Glomerular visceral epithelial cell (primary cell): ENCODE measurements around the gene ICAM4.

ENCODE experiments used
- DNase-seq: peaks from one replicate; pipeline ENCODE4 v3.0.0-alpha.2; 2016; ENCODE audit errors: extremely low spot score

The ICAM4 gene

DNA sequence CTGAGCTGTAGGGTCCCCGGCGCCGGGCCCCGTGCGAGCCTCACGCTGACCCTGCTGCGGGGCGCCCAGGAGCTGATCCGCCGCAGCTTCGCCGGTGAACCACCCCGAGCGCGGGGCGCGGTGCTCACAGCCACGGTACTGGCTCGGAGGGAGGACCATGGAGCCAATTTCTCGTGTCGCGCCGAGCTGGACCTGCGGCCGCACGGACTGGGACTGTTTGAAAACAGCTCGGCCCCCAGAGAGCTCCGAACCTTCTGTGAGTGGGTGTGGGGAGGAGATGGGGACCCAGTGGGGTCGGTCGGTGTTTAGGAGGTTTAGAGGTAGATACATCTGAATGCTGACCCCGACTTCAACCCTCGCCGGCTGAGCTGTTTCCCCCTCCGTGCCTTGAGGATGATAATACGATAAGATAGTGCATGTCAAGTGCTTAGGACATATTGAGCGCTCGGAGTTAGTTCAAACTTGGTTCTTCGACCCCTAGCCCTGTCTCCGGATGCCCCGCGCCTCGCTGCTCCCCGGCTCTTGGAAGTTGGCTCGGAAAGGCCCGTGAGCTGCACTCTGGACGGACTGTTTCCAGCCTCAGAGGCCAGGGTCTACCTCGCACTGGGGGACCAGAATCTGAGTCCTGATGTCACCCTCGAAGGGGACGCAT is 4.9 kb downstream of the ICAM4 start:
- DNase-seq: no peak

DNA sequence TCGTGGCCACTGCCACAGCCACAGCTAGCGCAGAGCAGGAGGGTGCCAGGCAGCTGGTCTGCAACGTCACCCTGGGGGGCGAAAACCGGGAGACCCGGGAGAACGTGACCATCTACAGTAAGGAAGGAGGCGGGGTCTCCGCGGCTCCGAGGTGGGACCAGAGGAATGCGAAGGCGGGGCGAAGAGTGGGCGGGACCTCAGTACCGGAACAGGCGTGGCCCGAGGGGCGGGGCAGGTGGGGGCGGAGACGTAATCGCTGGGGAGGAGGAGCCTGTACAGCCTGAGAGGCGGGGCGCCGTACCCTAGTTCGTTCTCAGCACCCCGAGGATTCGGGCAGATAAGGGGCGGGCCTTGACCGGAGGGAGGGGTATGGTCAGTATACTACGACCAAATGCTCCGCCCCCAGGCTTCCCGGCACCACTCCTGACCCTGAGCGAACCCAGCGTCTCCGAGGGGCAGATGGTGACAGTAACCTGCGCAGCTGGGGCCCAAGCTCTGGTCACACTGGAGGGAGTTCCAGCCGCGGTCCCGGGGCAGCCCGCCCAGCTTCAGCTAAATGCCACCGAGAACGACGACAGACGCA is 5.5 kb downstream of the ICAM4 start:
- DNase-seq: peak; percentile 85

DNA sequence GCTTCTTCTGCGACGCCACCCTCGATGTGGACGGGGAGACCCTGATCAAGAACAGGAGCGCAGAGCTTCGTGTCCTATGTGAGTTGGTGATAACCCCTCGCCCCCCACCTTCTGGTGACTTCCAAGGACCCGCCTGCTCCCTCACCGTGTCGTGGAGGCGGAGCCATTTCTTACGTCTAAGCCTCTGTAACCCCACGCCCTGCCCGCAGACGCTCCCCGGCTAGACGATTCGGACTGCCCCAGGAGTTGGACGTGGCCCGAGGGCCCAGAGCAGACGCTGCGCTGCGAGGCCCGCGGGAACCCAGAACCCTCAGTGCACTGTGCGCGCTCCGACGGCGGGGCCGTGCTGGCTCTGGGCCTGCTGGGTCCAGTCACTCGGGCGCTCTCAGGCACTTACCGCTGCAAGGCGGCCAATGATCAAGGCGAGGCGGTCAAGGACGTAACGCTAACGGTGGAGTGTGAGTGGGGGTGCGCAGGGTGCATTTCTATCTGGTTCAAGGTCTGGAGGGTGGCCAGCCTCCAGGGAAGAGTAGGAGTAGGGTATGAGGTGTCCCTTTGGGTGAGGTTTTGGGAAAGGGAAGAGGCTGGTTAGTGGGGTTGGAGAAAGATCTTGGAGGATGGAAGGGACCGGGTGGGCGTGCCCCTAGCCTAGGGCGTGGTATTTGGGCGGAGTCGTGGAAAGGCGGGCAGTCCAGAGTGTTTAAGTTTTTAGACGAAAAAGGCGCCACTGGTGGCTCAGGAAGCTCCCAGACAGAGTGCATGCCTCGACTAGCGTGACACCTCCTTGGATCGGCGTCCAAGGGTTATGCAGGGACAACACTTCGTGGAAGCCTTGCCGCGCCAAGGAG is 6.3 kb downstream of the ICAM4 start:
- no peak for DNase-seq

DNA sequence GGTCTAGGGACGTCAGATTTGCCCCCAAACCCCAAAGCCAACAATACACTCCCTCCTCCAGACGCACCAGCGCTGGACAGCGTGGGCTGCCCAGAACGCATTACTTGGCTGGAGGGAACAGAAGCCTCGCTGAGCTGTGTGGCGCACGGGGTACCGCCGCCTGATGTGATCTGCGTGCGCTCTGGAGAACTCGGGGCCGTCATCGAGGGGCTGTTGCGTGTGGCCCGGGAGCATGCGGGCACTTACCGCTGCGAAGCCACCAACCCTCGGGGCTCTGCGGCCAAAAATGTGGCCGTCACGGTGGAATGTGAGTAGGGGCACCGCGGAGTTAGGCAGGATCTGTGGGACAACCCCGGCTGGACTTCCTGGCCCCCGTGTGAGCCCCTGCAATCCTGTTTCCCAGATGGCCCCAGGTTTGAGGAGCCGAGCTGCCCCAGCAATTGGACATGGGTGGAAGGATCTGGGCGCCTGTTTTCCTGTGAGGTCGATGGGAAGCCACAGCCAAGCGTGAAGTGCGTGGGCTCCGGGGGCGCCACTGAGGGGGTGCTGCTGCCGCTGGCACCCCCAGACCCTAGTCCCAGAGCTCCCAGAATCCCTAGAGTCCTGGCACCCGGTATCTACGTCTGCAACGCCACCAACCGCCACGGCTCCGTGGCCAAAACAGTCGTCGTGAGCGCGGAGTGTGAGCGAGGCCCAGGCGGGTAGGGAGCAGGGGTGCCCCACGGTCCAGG is 7.0 kb downstream of the ICAM4 start:
- DNase-seq: no peak

DNA sequence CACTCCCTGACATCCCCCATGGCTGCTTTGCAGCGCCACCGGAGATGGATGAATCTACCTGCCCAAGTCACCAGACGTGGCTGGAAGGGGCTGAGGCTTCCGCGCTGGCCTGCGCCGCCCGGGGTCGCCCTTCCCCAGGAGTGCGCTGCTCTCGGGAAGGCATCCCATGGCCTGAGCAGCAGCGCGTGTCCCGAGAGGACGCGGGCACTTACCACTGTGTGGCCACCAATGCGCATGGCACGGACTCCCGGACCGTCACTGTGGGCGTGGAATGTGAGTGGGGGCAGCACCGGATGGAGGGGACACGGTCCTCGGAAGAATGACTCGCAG is 7.6 kb downstream of the ICAM4 start:
- DNase-seq: no peak

DNA sequence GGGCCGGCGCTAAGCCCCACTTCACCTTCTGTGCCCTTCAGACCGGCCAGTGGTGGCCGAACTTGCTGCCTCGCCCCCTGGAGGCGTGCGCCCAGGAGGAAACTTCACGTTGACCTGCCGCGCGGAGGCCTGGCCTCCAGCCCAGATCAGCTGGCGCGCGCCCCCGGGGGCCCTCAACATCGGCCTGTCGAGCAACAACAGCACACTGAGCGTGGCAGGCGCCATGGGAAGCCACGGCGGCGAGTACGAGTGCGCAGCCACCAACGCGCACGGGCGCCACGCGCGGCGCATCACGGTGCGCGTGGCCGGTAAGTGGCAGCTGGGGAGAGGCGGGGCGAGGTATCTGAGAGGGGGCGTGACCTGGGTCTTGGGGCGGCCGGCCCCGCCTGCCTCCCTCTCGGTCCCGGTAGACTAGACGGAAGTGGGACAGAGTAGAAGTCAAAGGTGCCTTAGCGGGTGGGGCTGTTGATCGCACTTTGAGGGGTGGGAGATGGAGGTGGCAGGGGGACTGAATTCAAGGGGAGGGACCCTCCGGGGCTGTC is 8.6 kb downstream of the ICAM4 start:
- no peak for DNase-seq

DNA sequence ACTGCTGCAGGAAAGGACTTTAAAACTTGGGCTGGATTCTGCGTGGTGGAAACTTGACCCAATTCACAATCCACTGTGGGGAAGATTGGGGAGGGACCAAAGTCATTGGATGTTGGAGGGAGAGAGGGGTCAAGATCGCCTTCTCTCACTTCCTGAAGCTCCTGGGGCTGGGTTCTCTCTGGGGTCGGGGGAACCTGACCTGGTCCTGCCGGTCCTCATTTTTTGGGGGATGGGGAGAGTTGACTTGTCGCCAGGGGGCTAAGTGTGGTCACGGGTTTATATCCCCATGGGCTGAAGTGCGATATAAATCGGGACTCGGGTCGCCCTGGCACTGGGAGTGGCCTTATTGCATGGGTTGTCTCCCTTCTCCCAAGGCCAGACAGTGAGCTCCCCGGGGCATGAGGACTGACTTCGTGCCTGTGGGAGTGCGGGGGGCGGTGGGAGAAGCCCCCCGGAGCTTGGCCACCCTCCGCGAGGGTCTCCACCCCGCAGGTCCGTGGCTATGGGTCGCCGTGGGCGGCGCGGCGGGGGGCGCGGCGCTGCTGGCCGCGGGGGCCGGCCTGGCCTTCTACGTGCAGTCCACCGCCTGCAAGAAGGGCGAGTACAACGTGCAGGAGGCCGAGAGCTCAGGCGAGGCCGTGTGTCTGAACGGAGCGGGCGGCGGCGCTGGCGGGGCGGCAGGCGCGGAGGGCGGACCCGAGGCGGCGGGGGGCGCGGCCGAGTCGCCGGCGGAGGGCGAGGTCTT is 9.3 kb downstream of the ICAM4 start:
- DNase-seq: no peak

DNA sequence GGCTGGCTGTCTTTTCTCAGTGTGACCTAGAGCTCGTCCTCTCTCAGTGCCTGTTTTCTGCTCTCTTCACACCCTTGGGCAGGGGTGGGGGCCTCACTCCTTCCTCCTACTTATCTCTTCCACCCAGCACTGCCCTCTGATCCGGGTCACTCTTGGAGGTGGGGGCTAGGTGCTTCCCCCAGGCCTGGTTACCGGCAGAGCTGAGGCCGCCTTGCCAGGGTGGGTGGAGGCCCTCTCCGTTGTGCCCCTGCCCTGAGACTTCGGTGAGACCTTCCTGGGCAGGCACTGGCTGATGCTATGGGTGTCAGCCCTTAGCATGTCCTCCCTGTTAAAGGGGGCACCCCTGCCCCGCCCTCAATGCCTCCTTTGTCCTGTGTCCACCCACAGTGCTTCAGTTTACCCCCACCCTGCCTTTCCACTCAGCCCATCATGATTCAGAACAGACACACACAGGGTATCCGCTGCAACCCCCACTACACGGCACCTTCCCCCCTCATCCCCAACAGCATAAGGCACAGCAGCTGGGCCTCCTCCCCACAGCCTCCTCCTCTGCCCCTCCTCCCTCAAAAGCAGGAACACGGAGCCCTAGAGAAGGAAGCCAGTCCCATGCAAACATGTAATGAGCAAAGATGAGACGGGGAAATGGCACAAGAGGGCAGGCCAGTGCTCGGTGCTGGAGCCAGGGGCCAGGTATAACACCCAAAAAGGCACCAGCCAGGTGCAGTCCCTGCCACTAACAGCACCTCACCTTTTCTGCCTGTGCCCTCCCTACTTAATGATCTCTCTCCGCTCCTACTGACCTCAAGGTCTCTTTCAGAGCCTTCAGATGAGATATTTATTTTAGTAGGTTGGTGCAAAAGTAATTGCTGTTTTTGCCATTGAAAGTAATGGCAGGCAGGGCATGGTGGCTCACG is 13.0 kb downstream of the ICAM4 start:
- DNase-seq: no peak

DNA sequence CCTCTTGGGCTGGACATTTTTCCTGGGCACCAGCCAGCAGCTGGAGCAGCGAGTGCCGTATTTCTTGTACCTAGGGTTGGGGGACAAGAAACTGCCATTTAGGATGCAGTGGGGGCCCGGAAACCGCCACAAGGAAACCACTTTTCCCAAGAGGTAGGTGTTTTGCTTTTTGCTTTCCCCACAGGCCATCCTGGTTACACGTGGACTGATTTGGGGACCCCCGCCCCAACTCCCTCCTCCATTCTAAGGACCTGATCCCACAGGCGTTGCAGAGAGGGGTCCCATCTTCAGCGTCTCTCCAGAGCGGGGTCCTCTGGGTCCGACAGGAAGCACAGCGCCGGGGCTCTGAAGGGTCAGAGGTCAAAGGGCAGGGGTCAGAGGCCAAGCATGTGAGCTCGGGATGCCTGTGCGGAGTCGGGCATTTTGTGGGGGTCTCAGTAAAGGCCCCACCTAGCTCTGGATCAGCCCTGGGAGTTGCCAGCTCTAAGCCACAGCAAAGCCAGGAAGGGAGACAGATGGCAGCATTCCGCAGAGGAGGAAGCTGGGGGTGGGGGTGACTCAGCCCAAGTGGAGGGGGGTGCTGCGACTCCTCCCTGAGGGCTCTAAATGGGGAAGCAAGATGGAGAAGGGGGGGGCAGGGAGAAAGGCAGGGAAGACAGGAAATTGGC is 18.5 kb downstream of the ICAM4 start:
- DNase-seq: no peak

DNA sequence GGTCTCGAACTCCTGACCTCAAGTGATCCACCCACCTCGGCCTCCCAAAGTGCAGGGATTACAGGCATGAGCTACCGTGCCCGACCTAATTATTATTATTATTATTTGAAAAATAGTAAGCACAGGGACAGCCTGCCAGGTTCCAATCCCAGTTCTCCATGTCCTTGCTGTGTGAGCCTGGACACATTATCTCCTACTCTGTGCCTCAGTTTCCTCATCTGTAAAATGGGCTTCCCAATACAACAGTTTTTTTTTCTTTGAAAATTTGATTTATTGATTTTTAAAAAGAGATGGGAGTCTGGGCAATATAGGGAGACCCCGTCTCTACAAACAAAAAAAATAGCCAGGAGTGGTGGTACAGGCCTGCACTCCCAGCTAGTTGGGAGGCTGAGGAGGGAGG is 19.6 kb downstream of the ICAM4 start:
- DNase-seq: no peak

DNA sequence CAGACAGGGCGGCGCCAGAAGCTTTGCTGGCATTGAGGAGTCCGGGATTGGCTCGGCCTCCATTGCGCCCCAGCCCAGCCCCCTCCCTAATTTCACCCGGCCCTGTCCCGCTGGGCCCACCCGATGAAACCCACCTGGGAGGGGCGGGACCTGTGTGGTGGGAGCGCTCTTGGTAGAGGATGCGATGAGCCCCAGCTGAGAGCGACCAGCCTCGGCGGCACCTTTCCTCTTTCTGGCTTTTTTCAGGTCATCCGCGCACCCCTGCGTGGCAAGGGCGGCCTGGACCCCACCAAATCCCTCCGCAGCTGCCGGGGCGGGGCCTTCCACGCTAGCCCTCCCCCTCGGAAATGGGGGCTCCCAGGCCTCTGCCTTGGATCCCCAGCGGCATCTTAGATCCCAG is 22.7 kb downstream of the ICAM4 start, which contains the start of gene ZGLP1:
Gene ZGLP1 (minus strand): TSS at position 393 of the 400 bp plus-strand sequence.
- no peak for DNase-seq

DNA sequence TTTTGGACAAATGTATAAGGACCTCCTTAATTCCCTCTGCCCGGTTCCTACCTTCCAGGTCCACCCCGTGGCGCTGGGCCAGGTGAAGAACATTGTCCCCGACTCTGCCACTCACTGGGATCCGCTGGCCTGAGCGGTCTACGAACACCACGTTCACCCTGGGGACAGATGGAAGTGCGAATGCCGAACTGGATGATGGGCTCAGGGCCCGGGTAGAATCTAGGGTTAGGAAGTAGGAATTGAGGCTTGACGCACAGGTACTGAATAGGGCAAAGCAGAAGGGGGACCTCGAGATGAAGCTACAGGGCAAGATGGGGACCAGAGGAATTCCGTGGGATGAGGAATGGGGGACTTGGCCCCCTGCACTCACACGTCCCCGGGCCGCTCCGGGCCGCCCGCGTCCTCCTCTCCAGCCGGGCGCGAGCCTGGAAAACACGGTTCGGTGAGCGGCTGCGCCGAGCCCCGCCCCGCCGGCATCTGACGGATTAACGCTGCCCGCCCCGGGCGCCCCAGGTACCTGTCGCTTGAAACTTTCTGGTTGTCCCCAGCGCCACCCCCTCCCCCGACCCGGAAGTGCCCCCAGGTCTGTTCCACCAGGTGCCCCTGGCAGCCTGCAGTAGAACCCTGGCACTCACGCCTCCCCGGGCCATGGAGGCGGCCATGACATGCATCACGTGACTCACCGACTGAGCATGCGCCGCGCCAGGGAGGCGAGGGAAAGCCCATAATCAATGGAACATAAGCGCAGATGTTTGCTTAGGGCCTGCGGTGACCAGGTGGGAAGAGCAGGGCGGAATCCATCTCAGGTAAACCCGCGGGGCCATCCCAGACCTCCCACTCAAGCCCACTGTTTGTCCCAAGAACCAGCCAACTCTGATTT is 28.8 kb downstream of the ICAM4 start, which contains the start of gene FDX2:
Gene FDX2 (minus strand): TSS at position 681 of the 880 bp plus-strand sequence. CDS start 19 bp downstream, at position 662.
- peak; percentile 85 for DNase-seq

DNA sequence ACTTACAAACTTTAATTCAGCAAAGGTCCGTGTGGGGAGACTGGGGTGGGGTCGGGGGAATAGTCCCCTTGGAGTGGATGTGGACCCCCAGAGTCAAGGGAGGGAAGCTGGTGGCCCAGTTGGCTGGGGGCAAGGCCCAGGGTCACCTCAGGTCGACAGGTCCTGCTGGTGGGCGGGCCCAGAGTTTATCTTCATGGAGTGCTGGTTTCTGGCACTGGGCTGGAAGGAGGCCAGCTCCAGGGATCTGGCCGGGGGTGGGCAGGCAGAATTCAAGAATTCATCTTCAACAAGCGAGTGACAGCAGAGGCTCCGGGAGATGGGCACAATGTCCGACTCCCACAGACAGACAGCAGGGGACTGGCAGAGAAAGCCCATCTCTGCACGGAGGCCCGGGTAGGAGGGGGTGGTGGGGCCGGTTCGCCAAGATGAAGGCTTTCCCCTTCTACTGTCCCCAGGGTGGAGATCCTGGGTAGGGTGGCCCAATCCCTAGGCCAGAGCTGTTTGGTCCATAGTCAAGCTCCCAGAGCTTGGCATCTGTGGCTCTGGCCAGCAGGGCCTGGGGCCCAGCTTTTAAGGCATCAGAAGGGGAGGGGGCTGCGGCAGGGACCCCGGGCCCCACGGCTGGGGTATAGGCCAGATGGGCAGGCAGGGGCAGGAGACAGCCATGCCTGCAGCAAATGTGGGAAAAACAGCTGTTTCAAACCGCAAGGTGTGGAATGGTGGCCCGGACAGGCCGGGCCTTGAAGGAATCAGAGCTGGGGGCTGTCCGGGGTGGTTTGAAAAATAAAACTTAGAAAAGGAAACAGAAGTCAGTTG is 29.7 kb downstream of the ICAM4 start:
- peak; percentile 16 for DNase-seq

DNA sequence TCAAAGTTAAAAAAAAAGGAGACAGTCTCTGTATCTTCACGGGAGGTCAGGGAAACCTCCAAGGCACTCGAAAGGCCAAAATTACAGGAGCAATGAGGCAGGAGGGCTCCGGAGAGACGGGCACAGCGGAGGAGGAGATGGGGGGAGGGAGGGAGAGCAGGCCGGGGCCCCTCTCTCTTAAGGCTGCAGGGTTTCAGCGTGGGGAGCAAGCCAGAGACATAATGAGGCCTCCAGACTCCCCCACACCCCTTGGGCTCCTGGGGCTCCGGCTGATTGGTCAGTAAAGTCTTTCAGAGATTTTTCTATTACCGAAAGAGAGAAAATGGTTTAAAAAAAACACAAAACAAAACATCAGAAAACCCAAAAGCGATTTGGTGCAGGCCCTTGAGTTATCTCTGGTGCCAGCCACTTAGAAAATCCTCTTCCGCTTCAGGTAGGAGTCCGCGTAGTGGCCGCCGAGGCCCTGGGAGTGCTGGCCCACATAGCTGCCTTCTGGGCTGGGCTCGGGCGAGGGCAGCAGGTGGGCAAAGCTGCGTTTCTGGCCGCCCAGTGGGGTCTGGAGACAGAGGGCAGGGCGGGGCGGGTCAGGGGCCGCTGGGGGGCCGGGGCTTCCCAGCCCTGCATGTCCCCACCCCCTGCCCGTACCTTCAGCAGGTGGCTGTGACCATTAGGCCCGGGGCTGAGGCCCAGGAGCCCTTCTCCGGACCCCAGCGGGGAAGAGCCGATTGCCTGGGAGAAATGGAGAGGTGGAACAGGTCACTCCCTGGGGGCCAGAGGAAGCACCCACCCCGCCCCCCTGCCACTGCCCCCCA is 30.5 kb downstream of the ICAM4 start:
- no peak for DNase-seq

DNA sequence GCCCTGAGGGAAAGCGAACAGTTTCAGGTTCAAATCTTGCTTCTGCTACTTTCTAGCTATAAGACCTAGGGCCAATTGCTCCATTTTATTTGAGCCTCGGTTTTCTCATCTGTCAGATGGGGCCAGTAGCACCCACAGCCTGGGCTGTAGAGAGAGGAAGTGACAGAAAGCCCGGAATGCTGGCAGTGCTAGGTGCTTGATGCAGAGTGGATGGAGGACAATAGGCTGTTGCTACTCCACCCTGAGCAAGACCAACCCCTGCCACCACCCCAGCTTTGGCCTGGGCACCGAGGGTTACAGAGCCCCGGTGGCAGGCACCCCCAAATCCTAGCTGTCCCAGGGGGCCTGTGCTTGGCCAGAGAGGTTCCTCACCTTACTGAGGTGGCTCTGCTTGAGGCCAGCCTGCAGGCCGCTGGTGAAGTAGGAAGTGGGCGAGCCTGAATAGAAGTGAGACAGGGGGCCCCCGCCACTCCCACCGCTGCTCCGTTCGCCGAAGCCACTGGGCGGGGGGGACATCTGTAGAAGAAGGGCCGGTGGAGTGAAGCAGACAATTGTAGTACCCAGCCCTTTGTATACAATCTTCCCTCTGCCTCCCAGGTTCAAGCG is 31.2 kb downstream of the ICAM4 start:
- DNase-seq: no peak
